Keratinocyte (primary cell): ENCODE measurements around the gene SMURF1. TPM values are rescaled to one million over a fixed set of nuclear protein-coding genes. Genes with fewer than 3 reads are reported as not detected.

ENCODE experiments used
- DNase-seq: peaks from one replicate; pipeline ENCODE4 v3.0.0-alpha.2; 2011; ENCODE audit warnings: low read depth, missing footprints, low spot score
- FAIRE-seq: peaks from 2 replicates; lab custom pipeline; 2011; peaks lifted over from hg19 to GRCh38; lab: Jason Lieb, UNC
- H2AFZ ChIP-seq: 2 replicates; pipeline ENCODE4 v1.6.0; 2012; ENCODE audit warnings: low read length, control low read depth, inconsistent platforms; ENCODE audit not compliant: control insufficient read depth
- H3K27ac ChIP-seq: 2 replicates; pipeline ENCODE4 v1.5.1; 2011; ENCODE audit warnings: low read length; ENCODE audit not compliant: control insufficient read depth, insufficient read depth
- H3K27me3 ChIP-seq: 3 replicates; pipeline ENCODE4 v1.6.0; 2011; ENCODE audit warnings: low read length; ENCODE audit not compliant: control insufficient read depth, insufficient read depth; ENCODE audit errors: extremely low read depth
- H3K36me3 ChIP-seq, 2 experiments: 2 replicates in 1 of 2; 3 replicates in 1 of 2; pipeline ENCODE4 v1.5.1; 2011; ENCODE audit warnings: low read length in 2 of 2, mild to moderate bottlenecking in 1 of 2; ENCODE audit not compliant: control insufficient read depth in 2 of 2, insufficient read depth in 2 of 2; ENCODE audit errors: extremely low read depth in 1 of 2
- H3K4me1 ChIP-seq: 3 replicates; pipeline ENCODE4 v1.5.1; 2011; ENCODE audit warnings: low read length; ENCODE audit not compliant: control insufficient read depth, insufficient read depth; ENCODE audit errors: extremely low read depth
- H3K4me2 ChIP-seq: 3 replicates; pipeline ENCODE4 v1.6.0; 2011; ENCODE audit warnings: low read depth, low read length; ENCODE audit not compliant: control insufficient read depth, insufficient read depth; ENCODE audit errors: extremely low read depth
- H3K4me3 ChIP-seq, 3 experiments: fragments of 200-600 bp in 1 of 3; sonication (generic) in 1 of 3; 2 replicates in 2 of 3; 3 replicates in 1 of 3; pipeline ENCODE4 v1.5.1; 2011 to 2016; ENCODE audit warnings: low read length in 3 of 3, mild to moderate bottlenecking in 3 of 3, control low read depth in 2 of 3, inconsistent platforms in 1 of 3, low read depth in 1 of 3, mixed read lengths in 1 of 3, mixed run types in 1 of 3, moderate library complexity in 1 of 3; ENCODE audit not compliant: control insufficient read depth in 2 of 3, insufficient read depth in 2 of 3; ENCODE audit errors: extremely low read depth in 1 of 3
- H3K79me2 ChIP-seq: 2 replicates; pipeline ENCODE4 v1.6.0; 2012; ENCODE audit warnings: low read length; ENCODE audit not compliant: control insufficient read depth, insufficient read depth
- H3K9ac ChIP-seq: 3 replicates; pipeline ENCODE4 v1.6.0; 2011; ENCODE audit warnings: low read length; ENCODE audit not compliant: control insufficient read depth, insufficient read depth; ENCODE audit errors: extremely low read depth
- H3K9me1 ChIP-seq: 3 replicates; pipeline ENCODE4 v1.6.0; 2011; ENCODE audit warnings: low read length; ENCODE audit not compliant: control insufficient read depth, insufficient read depth; ENCODE audit errors: extremely low read depth
- H3K9me3 ChIP-seq: 2 replicates; pipeline ENCODE4 v1.5.1; 2012; ENCODE audit warnings: low read depth, low read length; ENCODE audit not compliant: control insufficient read depth
- H4K20me1 ChIP-seq: 3 replicates; pipeline ENCODE4 v1.6.0; 2011; ENCODE audit warnings: low read length; ENCODE audit not compliant: control insufficient read depth, insufficient read depth; ENCODE audit errors: extremely low read depth
- CTCF ChIP-seq, 3 experiments: IDR thresholded peaks in 1 of 3; conservative IDR thresholded peaks in 1 of 3; optimal IDR thresholded peaks in 1 of 3; 2 replicates in 2 of 3; 3 replicates in 1 of 3; pipeline versions ENCODE3 to v1.5.1; 2011; ENCODE audit warnings: low read length in 3 of 3, mild to moderate bottlenecking in 3 of 3, moderate library complexity in 2 of 3, control low read depth in 1 of 3, inconsistent platforms in 1 of 3; ENCODE audit not compliant: insufficient read depth in 2 of 3; ENCODE audit errors: extremely low read depth in 1 of 3
- EZH2 ChIP-seq: IDR thresholded peaks from one replicate; pipeline ENCODE4 v1.6.1; 2012; ENCODE audit warnings: inconsistent platforms, mild to moderate bottlenecking, low read length, moderate library complexity
- dilution Hi-C: fragments of 300-500 bp; cut with MboI; formaldehyde crosslinking; loops from one replicate; pipeline ENCODE4 v1.7.0; 2020; ENCODE audit warnings: low sequenced_read_pairs; ENCODE audit not compliant: extremely low pct_ligation_motif_present
- polyA plus RNA-seq, 5 experiments: library from polyadenylated mRNA; depleted of rRNA in 3 of 5; stranded (reverse) in 3 of 5; stranded (forward) in 1 of 5; unstranded in 1 of 5; fragments of >200 nt; gene quantifications; 1 replicate in 1 of 5; 2 replicates in 3 of 5; 3 replicates in 1 of 5; pipeline versions ENCODE4 v1.2.1 to v1.2.3, GENCODE V29; 2011 to 2012; ENCODE audit warnings: missing spikeins in 2 of 5, low read depth in 1 of 5, low replicate concordance in 1 of 5

SMURF1 gene
- polyA plus RNA-seq, 1 donor (not counting 4 experiments of a cell fraction or from before 2014, with no cell fraction given): 22.2 TPM

DNA sequence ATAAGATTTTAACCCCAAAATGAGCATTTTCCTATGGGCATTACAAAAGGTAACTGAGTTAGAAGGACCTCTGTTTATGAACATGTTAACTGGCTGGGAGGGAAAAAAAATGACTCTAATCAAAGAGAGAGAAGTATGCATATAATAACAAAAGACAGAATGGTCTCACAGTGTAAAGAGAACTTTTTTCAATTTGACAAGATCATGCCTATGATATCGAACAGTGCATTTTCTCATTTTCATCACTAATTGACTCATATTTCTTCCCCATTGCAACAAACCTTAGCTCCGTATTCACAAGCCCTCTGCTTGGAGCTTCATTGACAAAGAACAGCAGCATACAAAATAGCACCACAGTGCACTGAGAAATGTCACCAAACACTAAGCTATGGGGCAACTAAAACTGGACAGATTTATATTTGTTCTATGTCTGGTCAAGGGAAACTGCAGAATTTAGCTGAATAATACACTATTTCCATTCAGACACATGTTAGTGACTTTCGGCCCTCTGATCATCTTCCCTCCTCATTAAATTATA is 45.6 kb downstream of the SMURF1 start:
- TF ChIP-seq EZH2 (no peak), CTCF (optimal IDR thresholded peaks at IDR 0.05 in 1 of 3, IDR thresholded peaks at IDR 0.05 in 1 of 3, conservative IDR thresholded peaks at IDR 0.05 in 1 of 3; ENCODE audit: extremely low read depth in 1 of 3, insufficient read depth in 2 of 3, low read length in 3 of 3) (no peak)
- FAIRE-seq: no peak
- Histone ChIP-seq H3K4me1 (peaks cover 51% of the 10 kb centered on the region), H2AFZ (no peak overlapping the region), H3K36me3 (no peaks in the 10 kb centered on the region), H3K79me2 (peaks cover 89% of the 10 kb centered on the region), H3K27me3 (no peaks in the 10 kb centered on the region), H3K9me1 (no peaks in the 10 kb centered on the region), H4K20me1 (no peaks in the 10 kb centered on the region), H3K9ac (peak overlapping the region; percentile 26), H3K9me3 (no peaks in the 10 kb centered on the region), H3K4me3 (peak overlapping the region in 2 of 3 experiments; percentile 17 to 36), H3K4me2 (peak overlapping the region; percentile 79), H3K27ac (peak overlapping the region; percentile 67)
- dilution Hi-C loops: no loop called here
- no peak for DNase-seq

GRCh38 chr7:99097730-99098129 is 46.2 kb downstream of the SMURF1 start:
- DNase-seq (no peak), FAIRE-seq (no peak)
- Histone ChIP-seq H3K79me2 (peaks cover 90% of the 10 kb centered on the region), H3K27ac (no peak overlapping the region), H3K27me3 (no peaks in the 10 kb centered on the region), H3K36me3 (no peaks in the 10 kb centered on the region), H3K4me1 (peaks cover 45% of the 10 kb centered on the region), H3K9ac (no peak overlapping the region), H3K4me2 (no peak overlapping the region), H3K9me3 (no peaks in the 10 kb centered on the region), H4K20me1 (no peaks in the 10 kb centered on the region), H3K4me3 (no peak overlapping the region), H3K9me1 (no peaks in the 10 kb centered on the region), H2AFZ (no peak overlapping the region)
- TF ChIP-seq EZH2: no peak
- no peak for TF ChIP-seq CTCF (optimal IDR thresholded peaks at IDR 0.05 in 1 of 3, IDR thresholded peaks at IDR 0.05 in 1 of 3, conservative IDR thresholded peaks at IDR 0.05 in 1 of 3; ENCODE audit: extremely low read depth in 1 of 3, insufficient read depth in 2 of 3, low read length in 3 of 3)
- dilution Hi-C loops: no loop called here
